ENCODE measurements around the gene RAB1B.
"Not testable (repeated sequence)": the region's sequence is repeated elsewhere in the genome, so short reads cannot be mapped to it uniquely, and the experiment has no call there.

Gene RAB1B

DNA sequence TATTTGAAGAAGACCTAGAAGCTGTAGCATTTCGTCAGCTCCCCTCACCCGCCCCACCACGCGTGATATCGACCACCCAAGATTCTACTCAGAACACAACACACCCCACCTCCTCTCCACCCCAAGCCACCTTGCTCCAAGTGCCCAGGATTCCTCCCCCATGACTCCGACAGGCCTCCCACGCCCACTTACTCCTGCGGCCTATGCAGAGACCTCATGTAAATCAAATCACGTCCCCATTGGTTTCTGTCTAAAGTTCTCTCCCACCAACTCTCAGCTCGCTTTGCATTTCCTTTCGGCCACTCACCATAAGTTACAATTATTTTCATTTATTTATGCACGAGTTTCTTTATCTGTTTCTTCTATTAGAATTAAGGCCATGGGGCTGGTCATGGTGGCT is 34.2 kb downstream of the RAB1B start:
- Histone ChIP-seq H3K27me3 (ENCODE audit: insufficient read depth, low read length, poor library complexity, severe bottlenecking) (no peaks in the 10 kb centered on the region), H3K36me3 (ENCODE audit: insufficient read depth, low read length) (no peaks in the 10 kb centered on the region), H3K9me2 (replicated peaks; ENCODE audit: low read depth, low read length) (no peaks in the 10 kb centered on the region), H3K9ac (ENCODE audit: low read depth, low read length, poor library complexity, severe bottlenecking) (no peak overlapping the region), H3K4me3 (ENCODE audit: low read length, poor library complexity, severe bottlenecking) (no peak overlapping the region), H3K4me1 (ENCODE audit: insufficient read depth, low read length, poor library complexity, severe bottlenecking) (no peaks in the 10 kb centered on the region), H3K9me3 (ENCODE audit: insufficient read depth, low read depth, low read length) (no peaks in the 10 kb centered on the region), H3K4me2 (ENCODE audit: low read depth, low read length, poor library complexity, severe bottlenecking) (no peak overlapping the region), H3F3A (ENCODE audit: low read depth) (no peaks in the 10 kb centered on the region), H3K79me2 (ENCODE audit: insufficient read depth, low read length) (no peaks in the 10 kb centered on the region), H2AFZ (ENCODE audit: low read length) (no peak overlapping the region), H4K20me1 (ENCODE audit: insufficient read depth, low read length, poor library complexity, severe bottlenecking) (no peaks in the 10 kb centered on the region)
- TF ChIP-seq, protein P1, sequence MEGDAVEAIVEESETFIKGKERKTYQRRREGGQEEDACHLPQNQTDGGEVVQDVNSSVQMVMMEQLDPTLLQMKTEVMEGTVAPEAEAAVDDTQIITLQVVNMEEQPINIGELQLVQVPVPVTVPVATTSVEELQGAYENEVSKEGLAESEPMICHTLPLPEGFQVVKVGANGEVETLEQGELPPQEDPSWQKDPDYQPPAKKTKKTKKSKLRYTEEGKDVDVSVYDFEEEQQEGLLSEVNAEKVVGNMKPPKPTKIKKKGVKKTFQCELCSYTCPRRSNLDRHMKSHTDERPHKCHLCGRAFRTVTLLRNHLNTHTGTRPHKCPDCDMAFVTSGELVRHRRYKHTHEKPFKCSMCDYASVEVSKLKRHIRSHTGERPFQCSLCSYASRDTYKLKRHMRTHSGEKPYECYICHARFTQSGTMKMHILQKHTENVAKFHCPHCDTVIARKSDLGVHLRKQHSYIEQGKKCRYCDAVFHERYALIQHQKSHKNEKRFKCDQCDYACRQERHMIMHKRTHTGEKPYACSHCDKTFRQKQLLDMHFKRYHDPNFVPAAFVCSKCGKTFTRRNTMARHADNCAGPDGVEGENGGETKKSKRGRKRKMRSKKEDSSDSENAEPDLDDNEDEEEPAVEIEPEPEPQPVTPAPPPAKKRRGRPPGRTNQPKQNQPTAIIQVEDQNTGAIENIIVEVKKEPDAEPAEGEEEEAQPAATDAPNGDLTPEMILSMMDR (conservative IDR thresholded peaks at IDR 0.05; ENCODE audit: low read length) = no peak
- no peak for TF ChIP-seq EZH2phosphoT487 (IDR thresholded peaks at IDR 0.05; ENCODE audit: borderline replicate concordance)

DNA sequence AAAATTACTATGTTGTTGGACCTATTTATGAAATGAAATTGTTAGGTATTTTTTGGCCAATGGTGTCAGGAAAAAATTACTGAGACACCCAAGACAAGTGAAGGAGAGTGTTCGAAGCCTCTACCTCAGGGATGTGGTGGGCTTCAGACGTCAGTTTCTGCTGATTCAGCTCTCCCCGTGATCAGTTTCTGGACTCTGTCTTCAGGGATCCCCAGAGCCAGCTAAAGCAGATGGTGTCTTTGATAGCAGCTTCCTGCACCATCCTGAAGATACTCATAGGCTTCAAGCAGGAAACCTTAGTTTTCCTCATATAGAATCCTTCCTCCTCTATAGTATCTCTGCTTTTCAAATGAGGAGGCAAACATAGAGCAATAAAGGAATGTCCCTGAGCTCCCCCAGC is 41.0 kb downstream of the RAB1B start:
- Histone ChIP-seq H3K9me2 (replicated peaks; ENCODE audit: low read depth, low read length) (no peaks in the 10 kb centered on the region), H3K9ac (ENCODE audit: low read depth, low read length, poor library complexity, severe bottlenecking) (no peak overlapping the region)
- TF ChIP-seq EZH2phosphoT487 (IDR thresholded peaks at IDR 0.05; ENCODE audit: borderline replicate concordance) = no peak
- TF ChIP-seq, protein P1 (conservative IDR thresholded peaks at IDR 0.05; ENCODE audit: low read length) = no peak

DNA sequence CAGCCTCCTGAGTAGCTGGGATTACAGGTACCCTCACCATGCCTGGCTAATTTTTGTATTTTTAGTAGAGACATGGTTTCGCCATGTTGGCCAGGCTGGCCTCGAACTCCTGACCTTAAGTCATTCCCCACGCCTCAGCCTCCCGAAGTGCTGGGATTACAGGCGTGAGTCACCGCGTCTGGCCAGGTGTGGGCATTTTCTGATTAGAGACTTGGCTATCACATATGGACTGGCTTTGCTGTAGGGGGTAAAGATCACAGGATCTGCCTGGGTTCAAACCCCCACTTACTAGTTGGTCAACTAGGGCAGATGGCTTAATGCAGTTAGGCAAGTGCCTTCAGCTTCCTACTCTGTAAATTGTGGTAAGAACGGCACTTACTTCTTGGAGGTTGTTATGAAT is 41.9 kb downstream of the RAB1B start:
- no peaks in the 10 kb centered on the region for H3K36me3 ChIP-seq (ENCODE audit: insufficient read depth, low read length)
- H3K9me3 ChIP-seq (ENCODE audit: insufficient read depth, low read depth, low read length) = no peaks in the 10 kb centered on the region
- H3K4me2 ChIP-seq (ENCODE audit: low read depth, low read length, poor library complexity, severe bottlenecking) = no peak overlapping the region
- no peak overlapping the region for H3K9ac ChIP-seq (ENCODE audit: low read depth, low read length, poor library complexity, severe bottlenecking)
- H3K79me2 ChIP-seq (ENCODE audit: insufficient read depth, low read length) = no peaks in the 10 kb centered on the region
- no peak overlapping the region for H2AFZ ChIP-seq (ENCODE audit: low read length)
- H3K4me1 ChIP-seq (ENCODE audit: insufficient read depth, low read length, poor library complexity, severe bottlenecking) = peaks cover 18% of the 10 kb centered on the region
- H3K27me3 ChIP-seq (ENCODE audit: insufficient read depth, low read length, poor library complexity, severe bottlenecking) = no peaks in the 10 kb centered on the region
- no peaks in the 10 kb centered on the region for H3F3A ChIP-seq (ENCODE audit: low read depth)
- H3K4me3 ChIP-seq (ENCODE audit: low read length, poor library complexity, severe bottlenecking) = no peak overlapping the region
- H4K20me1 ChIP-seq (ENCODE audit: insufficient read depth, low read length, poor library complexity, severe bottlenecking) = no peaks in the 10 kb centered on the region
- TF ChIP-seq EZH2phosphoT487 (IDR thresholded peaks at IDR 0.05; ENCODE audit: borderline replicate concordance) = no peak
- TF ChIP-seq, protein P1 (conservative IDR thresholded peaks at IDR 0.05; ENCODE audit: low read length) = no peak
- H3K9me2 ChIP-seq (replicated peaks; ENCODE audit: low read depth, low read length) = no peaks in the 10 kb centered on the region

More for the DNA sequence above, 41.0 kb downstream of the RAB1B start:
- Histone ChIP-seq H3K4me3 (ENCODE audit: low read length, poor library complexity, severe bottlenecking) (no peak overlapping the region), H3F3A (ENCODE audit: low read depth) (no peaks in the 10 kb centered on the region), H2AFZ (ENCODE audit: low read length) (no peak overlapping the region), H3K4me1 (ENCODE audit: insufficient read depth, low read length, poor library complexity, severe bottlenecking) (peaks cover 16% of the 10 kb centered on the region), H3K4me2 (ENCODE audit: low read depth, low read length, poor library complexity, severe bottlenecking) (no peak overlapping the region), H4K20me1 (ENCODE audit: insufficient read depth, low read length, poor library complexity, severe bottlenecking) (no peaks in the 10 kb centered on the region), H3K27me3 (ENCODE audit: insufficient read depth, low read length, poor library complexity, severe bottlenecking) (no peaks in the 10 kb centered on the region), H3K79me2 (ENCODE audit: insufficient read depth, low read length) (no peaks in the 10 kb centered on the region), H3K36me3 (ENCODE audit: insufficient read depth, low read length) (no peaks in the 10 kb centered on the region), H3K9me3 (ENCODE audit: insufficient read depth, low read depth, low read length) (no peaks in the 10 kb centered on the region)

DNA sequence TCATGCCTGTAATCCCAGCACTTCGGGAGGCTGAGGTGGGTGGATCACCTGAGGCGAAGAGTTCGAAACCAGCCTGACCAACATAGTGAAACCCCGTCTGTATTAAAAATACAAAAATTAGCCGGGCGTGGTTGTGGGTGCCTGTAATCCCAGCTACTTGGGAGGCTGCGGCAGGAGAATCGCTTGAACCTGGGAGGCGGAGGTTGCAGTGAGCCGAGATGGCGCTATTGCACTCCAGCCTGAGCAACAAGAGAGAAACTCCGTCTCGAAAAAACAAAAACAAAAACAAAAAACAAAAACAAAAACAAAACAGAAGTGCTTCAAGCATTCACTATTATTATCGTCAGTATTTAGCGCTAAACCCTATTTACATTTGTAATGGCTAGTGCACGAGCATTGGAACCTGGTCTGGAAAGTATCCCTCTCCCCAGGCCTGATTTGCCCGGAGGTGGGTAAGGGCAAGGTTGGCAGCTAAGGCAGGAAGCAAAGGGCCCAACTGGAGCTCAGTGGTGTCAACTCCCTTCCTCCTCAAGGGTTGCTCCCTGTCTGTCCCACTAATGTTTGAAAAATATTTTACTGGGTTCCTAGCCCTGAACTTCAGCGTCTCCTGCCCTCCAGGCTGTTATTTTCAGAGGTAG is 42.5 kb downstream of the RAB1B start:
- H3K9me3 ChIP-seq (ENCODE audit: insufficient read depth, low read depth, low read length); H4K20me1 ChIP-seq (ENCODE audit: insufficient read depth, low read length, poor library complexity, severe bottlenecking); H3K4me2 ChIP-seq (ENCODE audit: low read depth, low read length, poor library complexity, severe bottlenecking); H3K27me3 ChIP-seq (ENCODE audit: insufficient read depth, low read length, poor library complexity, severe bottlenecking); H3K4me3 ChIP-seq (ENCODE audit: low read length, poor library complexity, severe bottlenecking); H3F3A ChIP-seq (ENCODE audit: low read depth); H3K9me2 ChIP-seq (replicated peaks; ENCODE audit: low read depth, low read length); H3K79me2 ChIP-seq (ENCODE audit: insufficient read depth, low read length); H3K9ac ChIP-seq (ENCODE audit: low read depth, low read length, poor library complexity, severe bottlenecking); H2AFZ ChIP-seq (ENCODE audit: low read length); H3K36me3 ChIP-seq (ENCODE audit: insufficient read depth, low read length): not testable (repeated sequence)
- peaks cover 18% of the 10 kb centered on the region for H3K4me1 ChIP-seq (ENCODE audit: insufficient read depth, low read length, poor library complexity, severe bottlenecking)

All from Loucy (cell line).